ENCODE results near the gene CHML.

The CHML gene

GRCh38 chr1:241612533-241613477 is 27.4 kb downstream of the CHML start:
- peaks cover 4% of the 10 kb centered on the region for H3K27me3 Mint-ChIP-seq (ENCODE audit: low read depth)
- H3K9me3 Mint-ChIP-seq: no peaks in the 10 kb centered on the region
- TF ChIP-seq, protein P1, sequence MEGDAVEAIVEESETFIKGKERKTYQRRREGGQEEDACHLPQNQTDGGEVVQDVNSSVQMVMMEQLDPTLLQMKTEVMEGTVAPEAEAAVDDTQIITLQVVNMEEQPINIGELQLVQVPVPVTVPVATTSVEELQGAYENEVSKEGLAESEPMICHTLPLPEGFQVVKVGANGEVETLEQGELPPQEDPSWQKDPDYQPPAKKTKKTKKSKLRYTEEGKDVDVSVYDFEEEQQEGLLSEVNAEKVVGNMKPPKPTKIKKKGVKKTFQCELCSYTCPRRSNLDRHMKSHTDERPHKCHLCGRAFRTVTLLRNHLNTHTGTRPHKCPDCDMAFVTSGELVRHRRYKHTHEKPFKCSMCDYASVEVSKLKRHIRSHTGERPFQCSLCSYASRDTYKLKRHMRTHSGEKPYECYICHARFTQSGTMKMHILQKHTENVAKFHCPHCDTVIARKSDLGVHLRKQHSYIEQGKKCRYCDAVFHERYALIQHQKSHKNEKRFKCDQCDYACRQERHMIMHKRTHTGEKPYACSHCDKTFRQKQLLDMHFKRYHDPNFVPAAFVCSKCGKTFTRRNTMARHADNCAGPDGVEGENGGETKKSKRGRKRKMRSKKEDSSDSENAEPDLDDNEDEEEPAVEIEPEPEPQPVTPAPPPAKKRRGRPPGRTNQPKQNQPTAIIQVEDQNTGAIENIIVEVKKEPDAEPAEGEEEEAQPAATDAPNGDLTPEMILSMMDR (IDR thresholded peaks at IDR 0.05; ENCODE audit: unreplicated experiment in 3 of 3): no peak
- H3K4me1 Mint-ChIP-seq: no peaks in the 10 kb centered on the region
- H3K36me3 Mint-ChIP-seq (ENCODE audit: low read depth): no peaks in the 10 kb centered on the region
- no peak overlapping the region for H3K4me3 Mint-ChIP-seq
- H3K27ac Mint-ChIP-seq: no peak overlapping the region

DNA sequence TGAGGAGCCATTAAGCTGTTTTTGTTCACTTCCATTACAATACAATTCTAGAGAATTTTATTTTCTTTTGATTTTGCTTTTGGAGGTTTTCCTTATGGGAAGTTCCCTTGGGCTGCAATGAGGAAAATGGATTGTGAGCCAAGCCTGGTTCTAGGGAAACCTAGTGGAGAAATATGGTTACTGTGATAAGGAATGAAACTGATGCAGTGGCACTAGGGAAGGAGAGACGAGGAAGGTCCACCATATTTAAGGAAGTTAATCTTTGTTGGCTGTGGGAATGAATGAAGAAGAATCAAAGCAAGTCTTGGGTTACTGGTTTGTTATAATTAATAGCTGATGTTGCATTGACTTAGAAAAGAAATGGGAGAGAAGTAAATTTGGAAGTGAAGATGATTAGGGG is 28.4 kb downstream of the CHML start:
- Mint-ChIP-seq H3K27ac (no peak overlapping the region), H3K4me3 (no peak overlapping the region), H3K9me3 (no peaks in the 10 kb centered on the region), H3K36me3 (ENCODE audit: low read depth) (no peaks in the 10 kb centered on the region), H3K27me3 (ENCODE audit: low read depth) (peaks cover 4% of the 10 kb centered on the region), H3K4me1 (no peaks in the 10 kb centered on the region)
- TF ChIP-seq, protein P1 (IDR thresholded peaks at IDR 0.05; ENCODE audit: unreplicated experiment in 3 of 3): no peak

GRCh38 chr1:241611063-241611462 is 29.1 kb downstream of the CHML start:
- Mint-ChIP-seq H3K27ac (no peak overlapping the region), H3K4me3 (no peak overlapping the region), H3K4me1 (no peaks in the 10 kb centered on the region), H3K36me3 (ENCODE audit: low read depth) (no peaks in the 10 kb centered on the region), H3K9me3 (no peaks in the 10 kb centered on the region), H3K27me3 (ENCODE audit: low read depth) (peaks cover 4% of the 10 kb centered on the region)
- TF ChIP-seq, protein P1 (IDR thresholded peaks at IDR 0.05; ENCODE audit: unreplicated experiment in 3 of 3): peak; percentile 56 to 77 (median 69)

DNA sequence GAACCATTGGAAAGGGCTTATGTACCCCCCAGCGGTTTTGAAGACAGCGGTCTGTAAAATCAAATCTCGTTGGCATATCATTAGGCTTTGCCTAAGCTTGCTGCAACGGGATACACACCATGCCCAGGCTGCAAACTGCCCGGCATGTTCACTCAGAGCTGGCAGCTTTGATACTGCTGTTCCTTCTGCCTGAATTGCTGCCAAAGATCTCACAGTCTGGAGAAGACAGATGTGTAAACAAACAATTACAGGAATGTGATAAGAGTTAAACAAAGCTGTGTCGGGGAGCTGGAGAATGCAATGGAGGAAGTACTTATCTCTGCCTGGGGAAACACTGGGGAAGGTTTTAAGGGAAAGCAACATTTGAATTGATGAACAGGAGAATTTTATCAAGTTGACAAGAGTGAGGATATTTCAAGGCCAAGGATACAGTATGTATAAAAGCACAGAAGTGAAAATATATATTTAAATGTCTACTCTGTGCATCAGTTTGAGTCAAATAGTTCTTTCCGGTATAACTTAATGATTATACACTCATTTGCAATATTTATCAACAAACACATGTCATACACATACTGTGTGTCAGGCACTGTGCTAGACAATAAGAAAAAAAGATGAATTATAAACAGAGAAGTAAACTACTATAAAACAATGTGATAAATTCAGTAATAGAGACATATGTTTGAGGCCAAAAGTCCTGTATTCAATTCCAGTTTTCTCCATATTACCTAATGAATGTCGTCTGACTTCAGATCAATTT is 29.9 kb downstream of the CHML start:
- H3K4me1 Mint-ChIP-seq: no peaks in the 10 kb centered on the region
- H3K4me3 Mint-ChIP-seq: no peak overlapping the region
- no peak overlapping the region for H3K27ac Mint-ChIP-seq
- TF ChIP-seq, protein P1 (IDR thresholded peaks at IDR 0.05; ENCODE audit: unreplicated experiment in 3 of 3): no peak
- H3K27me3 Mint-ChIP-seq (ENCODE audit: low read depth): peaks cover 7% of the 10 kb centered on the region
- no peaks in the 10 kb centered on the region for H3K9me3 Mint-ChIP-seq
- no peaks in the 10 kb centered on the region for H3K36me3 Mint-ChIP-seq (ENCODE audit: low read depth)

- TF ChIP-seq, protein P1 (IDR thresholded peaks at IDR 0.05; ENCODE audit: unreplicated experiment in 3 of 3): no peak
- H3K27me3 Mint-ChIP-seq (ENCODE audit: low read depth): peaks cover 7% of the 10 kb centered on the region
- H3K27ac Mint-ChIP-seq: no peak overlapping the region
- peaks cover 1% of the 10 kb centered on the region for H3K36me3 Mint-ChIP-seq (ENCODE audit: low read depth)
- no peaks in the 10 kb centered on the region for H3K9me3 Mint-ChIP-seq
- no peak overlapping the region for H3K4me3 Mint-ChIP-seq
- H3K4me1 Mint-ChIP-seq: no peaks in the 10 kb centered on the region
These were observed 31.7 kb downstream of the CHML start for GRCh38 chr1:241608379-241609033.
